ENCODE results near the gene IKZF1. TPM values are rescaled to one million over a fixed set of nuclear protein-coding genes. Genes with fewer than 3 reads are reported as not detected.

IKZF1 gene
- polyA plus RNA-seq, 1 donor, result 4.5 TPM

DNA sequence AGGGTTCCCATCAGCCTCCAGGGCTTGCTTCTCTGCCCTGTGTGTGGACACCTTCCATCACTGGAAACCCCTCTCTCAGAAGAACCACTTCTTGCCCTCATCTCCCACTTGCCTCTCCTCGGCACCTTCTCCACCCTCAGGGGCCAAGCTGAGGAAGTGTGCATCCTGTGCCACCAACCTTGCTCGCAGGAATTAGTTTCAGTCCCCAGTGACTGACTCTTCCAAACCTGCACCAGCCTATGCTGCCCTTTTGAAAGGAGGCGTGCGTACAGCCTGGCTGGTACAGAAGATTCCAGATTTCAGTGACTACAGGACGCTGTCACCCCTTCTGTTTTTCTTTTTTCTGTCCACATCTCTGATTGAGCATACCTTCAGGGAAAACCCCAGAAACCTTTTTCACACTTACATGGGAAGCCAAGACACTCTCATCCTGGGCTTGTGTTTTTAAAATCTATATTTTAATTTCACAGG, 67.1 kb downstream of the IKZF1 start:
- DNase-seq, result no peak
- Histone ChIP-seq H3K27me3 (ENCODE audit: control insufficient read depth, insufficient read depth, low read length) (no peaks in the 10 kb centered on the region), H3K4me3 (ENCODE audit: low read length) (no peak overlapping the region), H3K27ac (ENCODE audit: low read length) (no peak overlapping the region), H3K36me3 (ENCODE audit: control insufficient read depth, insufficient read depth, low read length) (no peaks in the 10 kb centered on the region), H3K4me1 (ENCODE audit: control insufficient read depth, insufficient read depth, low read length) (no peaks in the 10 kb centered on the region), H3K9me3 (ENCODE audit: control insufficient read depth, low read depth, low read length) (no peaks in the 10 kb centered on the region)
- WGBS (ENCODE audit: insufficient coverage, low lambda C conversion rate), result 95% methylated on average over 3 of the region's 5 CpGs

DNA sequence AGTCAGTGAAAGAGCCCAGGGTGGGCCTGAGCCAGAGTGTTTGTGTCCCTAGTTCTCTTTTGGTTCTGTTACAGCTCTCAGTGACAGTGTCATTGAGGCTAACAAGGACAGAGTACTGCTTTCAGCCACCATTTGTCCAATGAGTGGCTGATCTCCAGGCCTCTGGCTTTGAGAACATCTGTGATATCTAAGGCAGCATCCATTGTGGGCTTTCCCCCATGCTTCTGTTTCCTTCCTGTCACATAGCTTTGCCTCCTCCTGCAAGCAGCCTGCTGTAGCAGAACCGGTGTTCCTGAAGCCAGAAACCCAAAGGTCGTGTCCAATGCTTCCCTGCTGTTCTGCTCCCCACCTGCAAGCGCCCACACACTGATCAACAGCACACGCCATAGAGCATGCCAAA, 68.4 kb downstream of the IKZF1 start:
- Histone ChIP-seq H3K4me3 (ENCODE audit: low read length) (no peak overlapping the region), H3K9me3 (ENCODE audit: control insufficient read depth, low read depth, low read length) (no peaks in the 10 kb centered on the region), H3K27me3 (ENCODE audit: control insufficient read depth, insufficient read depth, low read length) (no peaks in the 10 kb centered on the region), H3K27ac (ENCODE audit: low read length) (no peak overlapping the region), H3K36me3 (ENCODE audit: control insufficient read depth, insufficient read depth, low read length) (no peaks in the 10 kb centered on the region), H3K4me1 (ENCODE audit: control insufficient read depth, insufficient read depth, low read length) (no peaks in the 10 kb centered on the region)
- no CpG with 5 or more reads among the region's 4 CpGs for WGBS (ENCODE audit: insufficient coverage, low lambda C conversion rate)
- no peak for DNase-seq

DNA sequence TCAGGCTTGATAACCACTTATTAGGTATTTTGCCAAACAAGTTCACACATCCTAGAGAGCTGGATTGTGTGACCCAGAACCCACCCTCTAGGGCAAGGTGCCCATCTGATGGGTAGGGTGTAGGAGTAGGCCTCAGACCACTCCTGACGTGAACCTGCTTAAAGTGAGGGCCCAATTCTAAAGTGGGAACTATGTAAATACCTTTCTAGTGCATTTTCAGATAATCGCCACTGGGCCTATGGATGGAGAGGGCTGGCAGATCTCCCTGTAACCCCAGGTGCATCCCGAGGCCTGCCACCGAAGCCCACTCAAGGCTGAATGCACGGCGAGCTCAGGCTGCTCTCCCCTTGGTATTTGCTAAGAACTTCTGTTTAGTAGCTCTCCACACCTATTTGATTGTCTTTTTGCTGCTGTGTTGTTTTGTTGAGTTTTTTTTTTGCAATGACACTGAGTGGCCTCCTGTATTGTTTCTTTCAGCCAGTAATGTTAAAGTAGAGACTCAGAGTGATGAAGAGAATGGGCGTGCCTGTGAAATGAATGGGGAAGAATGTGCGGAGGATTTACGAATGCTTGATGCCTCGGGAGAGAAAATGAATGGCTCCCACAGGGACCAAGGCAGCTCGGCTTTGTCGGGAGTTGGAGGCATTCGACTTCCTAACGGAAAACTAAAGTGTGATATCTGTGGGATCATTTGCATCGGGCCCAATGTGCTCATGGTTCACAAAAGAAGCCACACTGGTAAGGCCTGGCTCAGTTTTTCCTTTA, 71.7 kb downstream of the IKZF1 start:
- Histone ChIP-seq H3K4me3 (ENCODE audit: low read length) (no peak overlapping the region), H3K9me3 (ENCODE audit: control insufficient read depth, low read depth, low read length) (no peaks in the 10 kb centered on the region), H3K4me1 (ENCODE audit: control insufficient read depth, insufficient read depth, low read length) (no peaks in the 10 kb centered on the region), H3K27ac (ENCODE audit: low read length) (no peak overlapping the region), H3K36me3 (ENCODE audit: control insufficient read depth, insufficient read depth, low read length) (no peaks in the 10 kb centered on the region), H3K27me3 (ENCODE audit: control insufficient read depth, insufficient read depth, low read length) (peaks cover 6% of the 10 kb centered on the region)
- DNase-seq, result no peak
- WGBS (ENCODE audit: insufficient coverage, low lambda C conversion rate), result 90% methylated on average over 4 of the region's 15 CpGs

GRCh38 chr7:50377356-50377755, 72.8 kb downstream of the IKZF1 start:
- Histone ChIP-seq H3K36me3 (ENCODE audit: control insufficient read depth, insufficient read depth, low read length) (no peaks in the 10 kb centered on the region), H3K27me3 (ENCODE audit: control insufficient read depth, insufficient read depth, low read length) (peaks cover 6% of the 10 kb centered on the region), H3K27ac (ENCODE audit: low read length) (no peak overlapping the region), H3K4me3 (ENCODE audit: low read length) (no peak overlapping the region), H3K4me1 (ENCODE audit: control insufficient read depth, insufficient read depth, low read length) (no peaks in the 10 kb centered on the region), H3K9me3 (ENCODE audit: control insufficient read depth, low read depth, low read length) (no peaks in the 10 kb centered on the region)
- WGBS (ENCODE audit: insufficient coverage, low lambda C conversion rate), result no CpG with 5 or more reads among the region's 9 CpGs
- no peak for DNase-seq

- peaks cover 6% of the 10 kb centered on the region for H3K27me3 ChIP-seq (ENCODE audit: control insufficient read depth, insufficient read depth, low read length)
- no CpG with 5 or more reads among the region's 10 CpGs for WGBS (ENCODE audit: insufficient coverage, low lambda C conversion rate)
- DNase-seq, result no peak
- H3K36me3 ChIP-seq (ENCODE audit: control insufficient read depth, insufficient read depth, low read length), result no peaks in the 10 kb centered on the region
- H3K27ac ChIP-seq (ENCODE audit: low read length), result no peak overlapping the region
- no peaks in the 10 kb centered on the region for H3K4me1 ChIP-seq (ENCODE audit: control insufficient read depth, insufficient read depth, low read length)
- no peak overlapping the region for H3K4me3 ChIP-seq (ENCODE audit: low read length)
- no peaks in the 10 kb centered on the region for H3K9me3 ChIP-seq (ENCODE audit: control insufficient read depth, low read depth, low read length)
Observed at GRCh38 chr7:50379082-50379481, 74.6 kb downstream of the IKZF1 start.

DNA sequence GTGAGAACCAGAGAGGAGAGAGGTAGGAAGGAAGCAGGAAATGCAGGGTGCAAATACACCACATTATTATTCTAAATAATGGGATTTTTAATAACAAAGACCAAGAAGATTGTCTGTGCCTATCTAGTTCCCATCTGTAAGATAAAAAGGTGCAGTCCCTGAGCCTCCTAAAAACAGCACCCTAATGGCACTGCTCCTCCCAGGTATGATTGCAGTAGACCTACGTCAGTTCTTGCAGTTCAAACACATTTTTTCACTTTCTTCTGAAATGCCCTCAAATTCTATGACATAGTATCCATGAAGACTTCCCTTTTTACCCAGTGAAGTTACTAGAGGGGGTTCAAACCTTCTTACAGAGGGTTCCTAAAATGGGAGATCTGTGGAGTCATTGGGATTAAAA, 75.0 kb downstream of the IKZF1 start:
- H3K4me1 ChIP-seq (ENCODE audit: control insufficient read depth, insufficient read depth, low read length), result no peaks in the 10 kb centered on the region

DNA sequence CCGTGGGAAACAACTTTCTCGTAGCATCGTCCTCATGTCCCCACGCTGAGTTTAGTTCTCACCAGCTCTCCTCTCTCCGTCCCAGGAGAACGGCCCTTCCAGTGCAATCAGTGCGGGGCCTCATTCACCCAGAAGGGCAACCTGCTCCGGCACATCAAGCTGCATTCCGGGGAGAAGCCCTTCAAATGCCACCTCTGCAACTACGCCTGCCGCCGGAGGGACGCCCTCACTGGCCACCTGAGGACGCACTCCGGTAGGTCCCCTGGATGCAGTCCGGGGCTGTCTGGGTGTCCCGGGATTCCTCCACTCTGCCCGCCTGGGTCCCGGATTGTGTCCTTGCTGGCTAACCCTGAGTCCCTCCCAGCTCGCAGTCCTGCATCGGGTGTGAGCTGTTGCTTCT, 77.9 kb downstream of the IKZF1 start:
- H3K9me3 ChIP-seq (ENCODE audit: control insufficient read depth, low read depth, low read length), result no peaks in the 10 kb centered on the region
- no peaks in the 10 kb centered on the region for H3K36me3 ChIP-seq (ENCODE audit: control insufficient read depth, insufficient read depth, low read length)
- no CpG with 5 or more reads among the region's 21 CpGs for WGBS (ENCODE audit: insufficient coverage, low lambda C conversion rate)
- no peak overlapping the region for H3K27ac ChIP-seq (ENCODE audit: low read length)
- no peak for DNase-seq
- H3K27me3 ChIP-seq (ENCODE audit: control insufficient read depth, insufficient read depth, low read length), result peaks cover 6% of the 10 kb centered on the region
- H3K4me3 ChIP-seq (ENCODE audit: low read length), result no peak overlapping the region
- H3K4me1 ChIP-seq (ENCODE audit: control insufficient read depth, insufficient read depth, low read length), result no peaks in the 10 kb centered on the region

More for the DNA sequence above, 75.0 kb downstream of the IKZF1 start:
- no CpG with 5 or more reads among the region's 1 CpG for WGBS (ENCODE audit: insufficient coverage, low lambda C conversion rate)
- H3K27me3 ChIP-seq (ENCODE audit: control insufficient read depth, insufficient read depth, low read length), result peaks cover 6% of the 10 kb centered on the region
- H3K9me3 ChIP-seq (ENCODE audit: control insufficient read depth, low read depth, low read length), result no peaks in the 10 kb centered on the region
- no peaks in the 10 kb centered on the region for H3K36me3 ChIP-seq (ENCODE audit: control insufficient read depth, insufficient read depth, low read length)
- no peak overlapping the region for H3K4me3 ChIP-seq (ENCODE audit: low read length)
- H3K27ac ChIP-seq (ENCODE audit: low read length), result no peak overlapping the region
- DNase-seq, result no peak

DNA sequence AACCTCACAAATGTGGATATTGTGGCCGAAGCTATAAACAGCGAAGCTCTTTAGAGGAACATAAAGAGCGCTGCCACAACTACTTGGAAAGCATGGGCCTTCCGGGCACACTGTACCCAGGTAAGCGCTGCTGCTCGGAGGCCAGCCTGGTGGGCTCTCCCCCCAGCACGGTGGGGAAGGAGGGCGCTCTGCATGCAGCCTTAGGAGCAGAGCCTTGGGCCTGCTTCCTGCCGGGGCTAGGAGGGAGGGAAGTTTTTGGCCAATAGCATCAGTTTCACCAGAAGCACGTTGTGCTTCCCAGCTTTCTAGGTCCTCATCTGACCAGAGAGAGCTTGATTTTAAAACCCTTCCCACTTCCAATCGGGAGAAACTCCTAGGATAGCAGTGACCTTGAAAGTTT, 82.8 kb downstream of the IKZF1 start:
- Histone ChIP-seq H3K27me3 (ENCODE audit: control insufficient read depth, insufficient read depth, low read length) (peaks cover 2% of the 10 kb centered on the region), H3K4me1 (ENCODE audit: control insufficient read depth, insufficient read depth, low read length) (no peaks in the 10 kb centered on the region), H3K36me3 (ENCODE audit: control insufficient read depth, insufficient read depth, low read length) (no peaks in the 10 kb centered on the region), H3K9me3 (ENCODE audit: control insufficient read depth, low read depth, low read length) (no peaks in the 10 kb centered on the region), H3K4me3 (ENCODE audit: low read length) (no peak overlapping the region), H3K27ac (ENCODE audit: low read length) (no peak overlapping the region)
- WGBS (ENCODE audit: insufficient coverage, low lambda C conversion rate), result no CpG with 5 or more reads among the region's 11 CpGs
- no peak for DNase-seq

DNA sequence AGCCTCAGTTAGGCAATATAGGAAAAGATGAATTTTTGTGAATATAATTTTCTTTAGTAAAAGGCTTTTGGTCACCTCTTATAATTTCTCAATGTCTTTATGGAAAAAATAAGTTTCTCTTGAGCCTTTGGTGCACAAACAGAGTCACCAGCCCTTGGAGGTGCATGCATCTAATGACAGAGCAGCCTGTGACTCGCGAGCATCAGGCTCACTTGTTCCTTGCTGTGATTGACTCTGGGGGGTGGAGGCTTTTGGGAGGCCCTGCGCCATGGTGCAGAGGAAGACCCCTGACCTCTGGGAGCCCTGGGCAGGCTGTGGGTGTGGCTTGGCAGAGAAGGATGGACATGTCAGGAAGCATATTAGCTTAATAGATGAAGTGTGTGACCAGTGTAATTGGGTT, 85.4 kb downstream of the IKZF1 start:
- H3K4me1 ChIP-seq (ENCODE audit: control insufficient read depth, insufficient read depth, low read length), result no peaks in the 10 kb centered on the region
- no peaks in the 10 kb centered on the region for H3K36me3 ChIP-seq (ENCODE audit: control insufficient read depth, insufficient read depth, low read length)
- H3K4me3 ChIP-seq (ENCODE audit: low read length), result no peak overlapping the region
- peaks cover 6% of the 10 kb centered on the region for H3K27me3 ChIP-seq (ENCODE audit: control insufficient read depth, insufficient read depth, low read length)
- no peak for DNase-seq
- no peaks in the 10 kb centered on the region for H3K9me3 ChIP-seq (ENCODE audit: control insufficient read depth, low read depth, low read length)
- no peak overlapping the region for H3K27ac ChIP-seq (ENCODE audit: low read length)
- WGBS (ENCODE audit: insufficient coverage, low lambda C conversion rate), result no CpG with 5 or more reads among the region's 3 CpGs

GRCh38 chr7:50391386-50391785, 86.9 kb downstream of the IKZF1 start:
- H3K4me1 ChIP-seq (ENCODE audit: control insufficient read depth, insufficient read depth, low read length), result no peaks in the 10 kb centered on the region
- WGBS (ENCODE audit: insufficient coverage, low lambda C conversion rate), result no CpG with 5 or more reads among the region's 3 CpGs
- no peak overlapping the region for H3K27ac ChIP-seq (ENCODE audit: low read length)
- H3K9me3 ChIP-seq (ENCODE audit: control insufficient read depth, low read depth, low read length), result no peaks in the 10 kb centered on the region
- H3K27me3 ChIP-seq (ENCODE audit: control insufficient read depth, insufficient read depth, low read length), result peaks cover 6% of the 10 kb centered on the region
- H3K36me3 ChIP-seq (ENCODE audit: control insufficient read depth, insufficient read depth, low read length), result no peaks in the 10 kb centered on the region
- no peak for DNase-seq
- no peak overlapping the region for H3K4me3 ChIP-seq (ENCODE audit: low read length)

DNA sequence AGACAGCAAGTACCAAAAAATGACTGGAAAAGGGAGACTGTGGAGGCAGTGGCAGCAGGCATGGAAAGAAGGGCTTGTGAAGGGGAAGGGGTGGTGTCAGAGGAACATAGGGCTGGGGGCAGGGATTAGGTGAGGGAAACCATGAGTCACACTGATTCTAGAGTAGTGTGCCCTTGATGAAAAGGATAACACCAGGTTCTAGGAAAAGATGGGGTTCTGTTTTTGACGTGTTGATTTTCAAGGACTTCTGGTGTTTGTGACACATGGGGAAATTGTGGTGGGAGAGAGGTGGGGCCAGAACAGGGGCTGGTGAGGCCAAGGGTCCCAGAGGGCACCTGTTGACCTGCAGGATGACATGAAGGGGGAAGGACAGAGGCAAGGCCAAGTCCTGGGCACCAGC, 88.6 kb downstream of the IKZF1 start:
- no peaks in the 10 kb centered on the region for H3K9me3 ChIP-seq (ENCODE audit: control insufficient read depth, low read depth, low read length)
- no peak for DNase-seq

More for the DNA sequence above, 88.6 kb downstream of the IKZF1 start:
- no peak overlapping the region for H3K27ac ChIP-seq (ENCODE audit: low read length)
- no peak overlapping the region for H3K4me3 ChIP-seq (ENCODE audit: low read length)
- peaks cover 13% of the 10 kb centered on the region for H3K27me3 ChIP-seq (ENCODE audit: control insufficient read depth, insufficient read depth, low read length)
- H3K36me3 ChIP-seq (ENCODE audit: control insufficient read depth, insufficient read depth, low read length), result no peaks in the 10 kb centered on the region
- no peaks in the 10 kb centered on the region for H3K4me1 ChIP-seq (ENCODE audit: control insufficient read depth, insufficient read depth, low read length)
- WGBS (ENCODE audit: insufficient coverage, low lambda C conversion rate), result 80% methylated on average over 1 of the region's 1 CpG

Measured in large intestine (tissue), 3 donors.